Stimulated activated CD8-positive, alpha-beta memory T cell treated with anti-CD3 and anti-CD28 coated beads, Interleukin-7, amount 100 ng/mL, for 48 hours (primary cell): ENCODE data around the gene GET4.

ENCODE experiments used
- DNase-seq, 2 donors: peaks; one replicate each; pipeline ENCODE4 v3.0.0-alpha.2; 2020; ENCODE audit warnings: low read depth in 1 of 2; ENCODE audit errors: extremely low read depth in 1 of 2

Gene GET4

GRCh38 chr7:885261-885892 is 9.0 kb downstream of the GET4 start:
- DNase-seq: no peak

GRCh38 chr7:885893-886625 is 9.7 kb downstream of the GET4 start:
- DNase-seq: no peak

GRCh38 chr7:886626-887487 is 10.5 kb downstream of the GET4 start:
- DNase-seq: no peak

- DNase-seq: no peak
Observed at GRCh38 chr7:887488-887820, 11.1 kb downstream of the GET4 start.

- DNase-seq: no peak
Observed at GRCh38 chr7:888081-889024, 12.0 kb downstream of the GET4 start.

GRCh38 chr7:889025-889390 is 12.7 kb downstream of the GET4 start:
- no peak for DNase-seq

GRCh38 chr7:889391-889790 is 13.0 kb downstream of the GET4 start:
- DNase-seq: no peak

GRCh38 chr7:890868-891267 is 14.5 kb downstream of the GET4 start:
- no peak for DNase-seq

- DNase-seq: no peak
Observed at GRCh38 chr7:891291-891690, 14.9 kb downstream of the GET4 start.

GRCh38 chr7:891805-892204 is 15.5 kb downstream of the GET4 start:
- no peak for DNase-seq

- no peak for DNase-seq
Observed at GRCh38 chr7:892648-893593, 16.6 kb downstream of the GET4 start.

- no peak for DNase-seq
Observed at GRCh38 chr7:893686-894085, 17.3 kb downstream of the GET4 start.

GRCh38 chr7:894164-894867 is 18.0 kb downstream of the GET4 start:
- no peak for DNase-seq

GRCh38 chr7:894927-895450 is 18.6 kb downstream of the GET4 start:
- DNase-seq: no peak

- no peak for DNase-seq
Observed at GRCh38 chr7:895451-896052, 19.2 kb downstream of the GET4 start.

- no peak for DNase-seq
Observed at GRCh38 chr7:896346-897075, 20.2 kb downstream of the GET4 start.

- no peak for DNase-seq
Observed at GRCh38 chr7:897086-897485, 20.7 kb downstream of the GET4 start.
